DMS153 treated with DMSO at 0.1 percent for 48 hours (cell line): ENCODE measurements around the gene NT5C.
"Not testable (repeated sequence)": the region's sequence is repeated elsewhere in the genome, so short reads cannot be mapped to it uniquely, and the experiment has no call there.

Experiments used
- DNase-seq: peaks from one replicate; lab custom pipeline; 2025; ENCODE audit not compliant: unreplicated experiment; lab: John Stamatoyannopoulos, UW

Gene NT5C

GRCh38 chr17:75131278-75132017 is at the start of gene NT5C:
NT5C (minus strand) TSS chr17:75131742; CDS start chr17:75131707, 35 bp downstream.
- DNase-seq = peak; percentile 47

DNA sequence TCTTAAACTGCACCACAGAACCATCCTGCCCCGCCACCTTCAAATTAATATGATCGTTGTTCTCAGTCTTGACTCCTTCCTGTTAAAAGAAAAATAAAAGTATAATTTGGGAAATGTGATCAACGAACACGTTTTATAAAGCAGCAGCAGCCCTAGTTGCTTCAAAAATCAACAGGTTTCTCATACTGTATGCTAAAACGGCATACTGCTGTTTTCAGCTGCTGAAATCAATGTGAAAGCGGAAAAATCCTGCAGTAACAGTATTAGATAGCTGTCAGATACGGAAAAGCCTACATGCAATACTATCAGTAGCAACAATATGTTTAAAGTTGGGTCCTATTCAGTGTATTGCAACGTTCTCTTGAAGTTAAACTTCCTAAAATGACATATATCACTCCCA is 49.6 kb upstream of the NT5C start:
- no peak for DNase-seq

DNA sequence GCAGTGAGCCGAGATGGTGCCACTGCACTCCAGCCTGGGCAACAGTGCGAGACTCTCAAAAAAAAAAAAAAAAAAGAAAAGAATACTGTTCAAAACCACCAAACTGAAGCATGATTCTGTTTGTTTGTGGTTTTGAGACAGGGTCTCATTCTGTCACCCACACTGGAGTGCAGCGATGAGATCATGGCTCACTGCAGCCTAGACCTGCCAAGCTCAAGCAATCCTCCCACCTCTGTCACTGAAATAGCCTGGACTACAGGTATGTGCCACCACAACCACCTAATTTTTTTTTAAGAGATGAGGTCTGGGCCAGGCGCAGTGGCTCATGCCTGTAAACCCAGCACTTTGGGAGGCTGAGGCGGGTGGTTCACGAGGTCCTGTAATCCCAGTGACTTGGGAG is 46.9 kb upstream of the NT5C start:
- no peak for DNase-seq

DNA sequence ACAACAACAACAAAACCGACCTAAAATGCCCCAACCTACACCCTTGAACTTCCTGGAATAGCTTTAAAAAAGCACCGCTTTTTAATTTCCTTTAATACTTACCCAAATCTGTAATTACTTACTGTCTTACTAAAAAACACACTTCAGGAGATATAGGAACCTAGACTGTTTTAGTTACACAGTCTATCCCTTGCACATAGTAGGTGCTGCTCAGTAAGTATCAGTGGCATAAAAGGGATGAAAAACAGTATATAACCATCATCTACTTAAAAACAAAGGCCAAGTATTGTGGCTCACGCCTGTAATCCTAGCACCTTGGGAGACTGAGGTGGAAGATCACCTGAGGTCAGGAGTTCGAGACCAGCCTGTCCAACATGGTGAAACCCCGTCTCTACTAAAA is 45.1 kb upstream of the NT5C start:
- DNase-seq = no peak

GRCh38 chr17:75174996-75175395 is 43.5 kb upstream of the NT5C start:
- no peak for DNase-seq

- no peak for DNase-seq
These were observed 42.0 kb upstream of the NT5C start for GRCh38 chr17:75173526-75173925.

GRCh38 chr17:75168998-75169397 is 37.5 kb upstream of the NT5C start:
- DNase-seq = no peak

GRCh38 chr17:75164606-75165005 is 33.1 kb upstream of the NT5C start:
- not testable (repeated sequence) for DNase-seq

GRCh38 chr17:75163074-75163473 is 31.5 kb upstream of the NT5C start:
- no peak for DNase-seq

GRCh38 chr17:75160211-75160610 is 28.7 kb upstream of the NT5C start:
- no peak for DNase-seq

DNA sequence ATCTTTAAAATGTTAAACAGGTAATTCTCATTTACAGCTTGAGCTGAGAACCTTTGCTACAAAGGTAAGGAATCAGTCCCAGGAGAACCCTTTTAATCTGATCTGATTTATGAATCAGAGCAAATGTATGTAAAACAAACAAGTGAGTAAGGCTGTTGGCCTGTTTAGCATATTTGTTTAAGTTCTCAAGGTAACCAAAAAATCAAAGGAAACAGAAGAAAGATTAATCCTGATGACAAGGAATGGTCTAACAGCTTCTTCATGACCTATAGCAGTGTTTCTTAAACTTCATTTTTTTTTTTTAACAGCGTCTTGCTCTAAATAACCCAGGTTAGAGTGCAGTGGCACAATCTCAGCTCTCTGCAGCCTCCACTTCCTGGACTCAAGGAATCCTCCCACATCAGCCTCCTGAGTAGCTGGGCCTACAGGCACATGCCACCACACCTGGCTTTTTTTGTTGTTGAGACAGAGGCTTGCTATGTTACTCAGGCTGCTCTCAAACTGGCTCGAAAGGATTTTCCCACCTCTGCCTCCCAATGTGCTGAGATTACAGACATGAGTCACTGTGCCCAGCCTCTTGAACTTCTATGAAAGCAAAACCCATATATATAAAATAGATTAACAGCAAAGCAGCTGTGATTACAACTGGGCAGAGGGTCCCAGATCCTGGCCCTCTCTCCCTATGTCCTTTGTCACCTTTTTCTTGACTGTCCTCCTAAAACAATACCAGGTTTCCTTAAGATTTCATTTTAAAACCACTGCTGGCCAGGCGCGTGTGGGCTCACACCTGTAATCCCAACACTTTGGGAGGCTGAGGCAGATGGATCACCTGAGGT is 27.9 kb upstream of the NT5C start:
- DNase-seq = no peak

- not testable (repeated sequence) for DNase-seq
These were observed 26.9 kb upstream of the NT5C start for GRCh38 chr17:75158480-75158879.

GRCh38 chr17:75155191-75155601 is 23.7 kb upstream of the NT5C start:
- no peak for DNase-seq

DNA sequence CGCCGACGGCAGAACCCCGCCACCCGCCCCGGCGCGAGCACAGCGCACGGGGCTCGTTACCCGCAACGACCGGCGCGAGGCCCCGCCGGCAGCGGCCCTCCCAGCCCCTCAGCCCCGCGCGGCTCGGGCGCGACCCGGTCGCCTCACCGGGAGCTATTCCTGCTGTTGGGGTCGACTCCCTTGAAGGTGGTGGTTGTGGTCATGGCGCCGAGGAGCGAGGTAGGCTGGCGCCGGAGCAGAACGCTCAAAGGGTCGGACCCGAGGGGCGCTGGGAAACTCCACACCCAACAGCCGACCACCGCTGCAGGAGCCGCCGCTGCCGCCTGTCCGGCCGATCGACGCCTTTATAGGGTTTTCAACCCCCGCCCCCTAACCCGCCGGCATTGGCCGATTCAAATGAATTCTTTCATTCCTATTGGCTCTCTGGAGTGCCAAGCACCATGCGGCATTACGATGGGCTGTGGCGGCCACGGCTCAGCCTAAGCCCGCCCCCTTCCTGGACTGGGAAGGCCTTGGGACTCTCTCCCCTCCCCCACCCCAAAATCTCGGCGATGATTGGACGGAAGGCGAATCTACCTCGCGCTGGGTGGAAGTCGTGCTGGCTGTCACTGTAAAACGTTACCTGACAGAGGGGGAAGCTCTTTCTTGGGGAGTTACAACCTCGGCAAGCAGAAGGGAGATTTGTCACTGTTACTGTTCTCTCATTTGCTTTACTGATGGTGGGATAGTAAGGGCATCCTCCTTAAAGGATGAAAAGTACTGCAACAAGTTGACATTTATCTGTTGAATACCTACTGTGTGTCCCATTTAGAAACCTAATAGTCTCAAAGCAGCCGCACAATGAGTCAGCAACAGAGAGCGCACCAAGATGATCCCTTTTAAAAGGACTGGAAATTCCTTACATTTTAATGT is 22.9 kb upstream of the NT5C start, which contains the start of gene JPT1:
TSS of gene JPT1 (minus strand) at position 318 of the 912 bp plus-strand sequence. CDS start at position 203, 115 bp downstream.
- DNase-seq = peak; percentile 90

GRCh38 chr17:75153780-75154194 is 22.2 kb upstream of the NT5C start:
- DNase-seq = no peak

- DNase-seq = peak; percentile 7
These were observed 21.6 kb upstream of the NT5C start for GRCh38 chr17:75152922-75153779.

- DNase-seq = no peak
These were observed 21.0 kb upstream of the NT5C start for GRCh38 chr17:75152523-75152921.

DNA sequence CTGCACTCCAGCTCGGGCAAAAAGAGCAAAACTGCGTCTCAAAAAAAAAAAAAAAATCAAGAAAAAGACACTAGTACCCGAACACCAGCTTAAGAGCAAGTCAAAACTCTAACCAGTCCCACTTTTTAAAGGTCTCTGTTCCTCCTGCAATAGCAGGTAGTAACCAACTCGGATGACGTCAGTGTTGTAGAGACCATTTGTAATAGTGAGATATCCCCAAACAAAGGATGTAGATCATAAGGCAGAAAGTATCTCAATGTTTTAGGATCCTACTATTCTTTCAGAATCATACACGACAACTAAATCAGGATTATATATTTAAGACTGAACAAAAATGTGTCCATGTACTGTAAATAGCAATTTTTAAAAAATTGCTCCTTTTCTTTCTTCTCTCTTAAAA is 20.4 kb upstream of the NT5C start:
- no peak for DNase-seq

GRCh38 chr17:75147878-75148546 is 16.5 kb upstream of the NT5C start:
- no peak for DNase-seq

DNA sequence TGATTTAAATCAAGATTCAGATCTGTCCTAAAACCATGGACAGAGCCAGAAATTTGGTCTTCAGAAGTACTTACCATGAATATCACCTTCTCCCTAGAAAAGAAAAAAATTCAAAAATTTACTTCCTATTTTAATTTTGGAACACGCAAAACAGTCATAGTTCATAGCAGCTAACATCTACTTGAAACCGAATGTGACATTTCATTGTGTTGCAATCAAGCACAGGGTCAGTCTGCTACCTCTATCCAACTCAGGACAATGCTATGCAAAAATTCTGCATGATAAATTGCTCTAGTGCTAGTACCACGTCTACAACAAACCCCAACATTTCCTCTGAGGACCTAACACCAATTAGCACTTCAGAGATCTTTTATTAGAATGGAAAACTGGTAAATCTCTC is 15.1 kb upstream of the NT5C start:
- DNase-seq = no peak
